ENCODE data around the gene RAB28.

The RAB28 gene

DNA sequence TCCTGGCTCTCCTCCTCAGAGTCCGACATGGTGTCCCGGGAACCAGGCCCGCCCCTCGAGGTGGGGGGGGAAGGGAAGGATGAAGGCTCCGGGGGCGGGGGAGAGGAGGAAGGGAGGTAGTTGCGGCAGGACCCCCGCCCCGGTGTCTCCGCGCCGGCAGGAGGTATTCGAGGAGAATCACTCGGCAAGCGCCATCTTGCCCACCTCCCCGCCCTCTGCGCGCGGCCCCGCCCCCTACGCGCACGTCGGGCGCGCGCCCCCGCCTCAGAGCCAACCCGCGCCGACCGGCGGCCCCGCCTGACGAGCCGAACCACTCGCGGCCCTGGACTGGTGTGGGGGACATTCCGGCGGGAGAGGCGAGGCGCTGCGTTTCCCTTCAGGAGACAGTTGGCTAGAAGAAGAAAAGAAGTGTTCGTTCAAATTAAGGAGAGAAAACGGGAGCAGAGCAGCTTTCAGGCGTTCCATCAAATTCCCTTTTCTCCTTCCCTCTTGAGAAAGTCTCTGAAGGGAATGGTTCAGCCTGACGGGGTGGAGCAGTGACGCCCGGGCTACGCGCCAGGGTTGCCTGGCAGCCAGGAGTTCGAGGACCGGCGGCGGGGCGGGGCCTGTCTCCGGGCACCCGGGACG, at the start of gene RAB28:
Gene RAB28 (minus strand): TSS at position 219 of the 627 bp plus-strand sequence.
- peak; percentile 81 to 89 (median 88) for DNase-seq (ENCODE audit: low read depth in 3 of 3)

DNA sequence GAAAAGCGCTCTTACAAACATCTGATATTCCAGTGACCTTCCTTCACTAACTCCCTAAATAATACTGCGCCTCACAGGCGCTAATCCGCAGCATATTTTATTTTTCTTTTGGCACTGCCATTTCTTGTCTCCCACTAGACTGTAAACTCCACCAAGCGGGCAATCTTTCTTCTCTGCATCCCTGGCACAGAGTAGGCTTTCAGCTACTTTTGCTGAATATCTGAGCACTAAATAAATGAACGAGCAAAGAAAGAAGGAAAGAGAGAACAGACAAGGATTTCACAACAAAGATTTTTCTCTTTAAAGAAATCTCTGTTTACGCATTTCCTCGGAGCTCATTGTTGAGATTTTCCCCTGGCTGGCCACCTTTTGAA, 47.5 kb upstream of the RAB28 start:
- DNase-seq (ENCODE audit: low read depth in 3 of 3), result no peak

DNA sequence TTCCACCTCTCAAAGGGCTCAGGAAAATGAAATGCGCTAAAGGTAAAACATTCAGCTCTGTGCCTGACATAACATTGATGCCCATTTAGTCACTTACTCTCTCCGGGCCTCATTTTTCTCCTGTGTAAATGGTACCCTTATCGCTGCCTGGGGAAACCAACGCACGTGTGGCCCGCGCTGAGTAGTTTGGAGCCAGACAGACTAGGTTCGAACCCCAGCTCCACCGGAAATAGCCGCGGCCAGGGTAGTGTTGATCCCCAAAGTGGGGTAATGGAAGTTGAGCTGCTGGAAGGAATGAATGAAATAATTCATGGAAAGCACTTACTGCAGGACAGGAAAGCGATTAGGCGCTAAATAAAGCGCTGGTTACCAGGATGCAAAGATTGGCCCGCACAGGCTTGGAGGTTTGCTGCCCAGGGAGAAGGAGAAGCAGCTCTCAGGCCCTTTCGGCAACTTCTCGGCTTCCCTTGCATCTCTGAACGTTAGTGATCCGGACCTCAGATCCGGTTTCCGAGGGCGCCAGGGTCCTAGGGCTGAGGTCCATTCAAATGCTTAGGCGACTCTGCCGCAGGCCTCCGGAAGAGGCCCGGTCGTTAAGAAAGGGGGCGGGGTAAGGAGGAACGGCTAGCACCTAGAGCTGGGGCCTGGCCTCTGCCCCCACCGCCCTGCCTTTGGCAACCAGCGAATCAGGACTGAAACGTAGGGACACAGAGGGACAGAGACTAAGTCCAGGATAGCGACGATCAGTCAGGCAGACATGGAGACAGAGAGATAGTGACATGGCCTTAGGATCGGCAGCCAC, 46.9 kb upstream of the RAB28 start:
- DNase-seq (ENCODE audit: low read depth in 3 of 3), result no peak

DNA sequence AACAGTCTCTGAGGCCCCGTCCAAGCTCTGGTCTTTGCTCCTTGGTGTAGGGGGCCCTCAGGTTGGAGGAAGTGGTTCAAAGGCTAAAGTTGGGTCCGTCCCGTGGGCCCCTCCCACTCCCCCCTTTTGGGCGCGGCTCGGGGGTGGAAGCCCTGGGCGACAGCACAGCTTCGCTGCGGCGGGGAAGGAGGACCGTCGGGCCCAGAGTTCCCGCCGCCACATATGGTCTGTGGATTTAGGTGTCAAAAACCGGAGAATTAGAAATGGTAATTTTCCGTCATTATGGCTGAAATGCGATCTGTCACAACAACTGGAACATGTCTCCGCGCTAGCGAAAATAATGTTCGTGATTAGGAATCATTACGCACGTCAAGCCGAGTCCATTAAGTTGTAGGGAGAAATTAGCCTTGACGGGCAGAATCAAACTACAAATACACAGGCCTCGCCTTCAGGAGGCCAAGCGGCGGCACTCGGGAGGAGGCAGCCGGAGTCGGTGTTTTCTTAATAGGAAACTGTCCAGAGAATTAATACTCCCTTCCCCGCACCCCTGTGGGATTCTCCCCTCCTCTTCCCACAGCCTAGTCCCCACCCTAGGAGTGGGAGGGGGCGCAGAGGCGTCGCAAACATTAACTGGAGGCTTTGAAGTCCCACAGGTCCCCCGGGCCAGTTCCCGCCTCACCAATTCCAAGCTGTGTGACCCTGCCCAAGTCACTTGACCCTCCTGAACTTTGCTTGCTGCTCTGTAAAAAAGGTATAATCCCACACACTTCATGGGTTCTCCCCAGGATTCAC, 45.2 kb upstream of the RAB28 start:
- DNase-seq (ENCODE audit: low read depth in 3 of 3), result no peak

DNA sequence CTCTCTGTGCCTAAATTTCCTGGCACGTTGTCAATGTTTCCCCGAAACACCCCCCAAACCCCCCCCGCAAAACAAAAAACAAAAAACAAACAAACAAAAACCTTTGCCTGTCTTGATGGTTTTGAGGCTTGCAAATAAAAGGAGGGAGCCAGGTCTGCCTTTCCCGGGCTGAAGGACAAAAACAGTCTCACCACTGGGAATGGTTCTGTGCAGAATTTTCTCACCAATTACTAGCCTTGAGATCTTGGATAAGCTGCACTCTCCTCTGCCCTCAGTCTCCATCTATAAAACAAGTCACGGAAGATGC, 44.6 kb upstream of the RAB28 start:
- DNase-seq (ENCODE audit: low read depth in 3 of 3), result no peak

DNA sequence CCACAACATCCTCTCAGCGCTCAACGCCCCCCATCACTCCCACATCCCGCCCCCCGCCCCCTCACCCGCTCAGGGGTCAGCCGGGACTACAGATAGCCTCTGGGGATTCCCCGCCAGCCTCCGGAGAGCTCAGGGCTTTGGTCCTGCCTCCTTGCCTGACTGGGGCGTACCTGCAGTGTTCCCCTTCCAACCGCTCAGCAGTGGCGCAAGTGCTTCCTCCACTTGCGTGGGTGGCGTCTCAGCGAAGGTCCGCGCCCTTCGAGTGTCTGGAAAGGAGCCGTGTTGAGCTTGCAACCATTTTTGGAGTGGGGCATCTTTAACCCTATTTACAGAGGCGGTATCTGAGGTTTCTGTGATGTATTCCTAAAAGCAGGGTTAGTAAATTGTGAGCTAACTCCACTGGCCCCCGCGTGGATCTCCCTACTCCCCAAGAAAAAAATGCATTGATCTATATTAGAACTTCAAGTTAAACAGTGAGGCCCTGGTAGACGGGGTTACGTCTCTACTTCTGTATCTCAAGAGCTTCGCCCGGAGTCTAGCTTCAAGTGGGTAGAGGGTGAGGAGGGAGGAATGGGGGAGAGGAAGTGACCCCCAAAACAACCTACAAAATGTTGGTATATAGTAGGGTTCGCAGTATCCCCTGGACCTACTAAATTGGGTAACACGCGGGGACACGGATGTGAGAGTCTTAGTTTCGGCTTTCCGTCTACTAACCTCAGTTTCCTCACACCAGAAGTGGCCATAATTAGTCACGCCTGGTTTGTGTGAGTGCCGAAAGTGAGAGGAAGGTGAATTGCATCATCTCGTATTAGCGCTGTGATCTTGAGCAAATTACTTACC, 44.1 kb upstream of the RAB28 start:
- no peak for DNase-seq (ENCODE audit: low read depth in 3 of 3)

DNA sequence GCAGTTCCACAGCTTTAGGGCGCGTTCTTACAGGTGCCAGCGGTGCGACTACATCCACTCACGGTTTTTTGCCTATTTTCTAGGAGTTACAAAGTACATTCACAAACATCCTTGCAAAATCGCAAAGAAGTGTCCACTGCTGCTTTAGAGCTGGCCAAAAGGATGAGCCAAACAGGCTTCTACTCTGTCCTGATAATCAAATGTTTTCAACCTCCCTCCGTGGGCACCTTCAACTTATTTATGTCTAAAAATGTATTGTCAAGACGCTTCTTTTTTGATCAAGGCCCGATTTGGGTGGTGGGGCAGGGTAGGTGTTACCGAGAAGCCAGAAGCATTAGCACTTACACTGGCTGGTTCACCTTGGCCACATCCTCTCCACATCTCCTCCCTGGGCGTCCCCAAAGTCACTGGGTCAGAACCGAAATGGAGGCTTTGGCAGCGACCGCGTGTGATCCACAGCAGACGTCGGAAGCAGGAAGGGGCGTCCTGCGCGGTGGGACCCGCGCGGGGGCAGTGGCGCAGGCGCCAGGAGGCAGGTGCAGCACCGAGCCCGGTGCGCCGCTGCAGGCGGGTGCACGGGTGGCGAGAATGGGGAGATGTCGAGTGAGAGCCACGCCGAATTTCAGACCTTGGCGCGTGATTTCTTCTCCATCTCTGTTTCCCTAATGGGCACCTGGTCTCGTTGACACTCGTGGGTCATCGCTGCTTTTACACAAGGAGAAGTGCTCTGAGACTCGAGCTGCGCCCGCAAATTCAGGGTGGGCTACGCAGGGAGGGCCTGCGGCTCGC, 43.2 kb upstream of the RAB28 start:
- no peak for DNase-seq (ENCODE audit: low read depth in 3 of 3)

DNA sequence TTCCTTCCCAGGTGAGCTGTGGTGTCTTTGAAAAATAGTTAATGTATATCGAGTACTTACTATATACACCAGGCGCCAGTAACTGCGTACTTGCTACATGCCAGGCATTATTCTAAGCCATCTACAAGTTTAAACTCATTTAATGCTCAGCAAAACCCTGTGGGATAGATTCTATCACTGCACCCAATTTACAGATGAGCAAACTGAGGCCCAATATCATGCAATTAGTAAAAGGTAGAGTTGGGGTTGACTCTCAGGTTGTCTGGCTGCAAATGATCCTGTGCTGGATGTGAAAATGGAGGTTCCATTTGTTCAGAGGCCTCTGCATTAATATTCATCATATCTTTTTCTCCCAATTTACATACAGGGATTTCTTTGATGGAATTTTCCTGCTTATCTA, 42.5 kb upstream of the RAB28 start:
- no peak for DNase-seq (ENCODE audit: low read depth in 3 of 3)

DNA sequence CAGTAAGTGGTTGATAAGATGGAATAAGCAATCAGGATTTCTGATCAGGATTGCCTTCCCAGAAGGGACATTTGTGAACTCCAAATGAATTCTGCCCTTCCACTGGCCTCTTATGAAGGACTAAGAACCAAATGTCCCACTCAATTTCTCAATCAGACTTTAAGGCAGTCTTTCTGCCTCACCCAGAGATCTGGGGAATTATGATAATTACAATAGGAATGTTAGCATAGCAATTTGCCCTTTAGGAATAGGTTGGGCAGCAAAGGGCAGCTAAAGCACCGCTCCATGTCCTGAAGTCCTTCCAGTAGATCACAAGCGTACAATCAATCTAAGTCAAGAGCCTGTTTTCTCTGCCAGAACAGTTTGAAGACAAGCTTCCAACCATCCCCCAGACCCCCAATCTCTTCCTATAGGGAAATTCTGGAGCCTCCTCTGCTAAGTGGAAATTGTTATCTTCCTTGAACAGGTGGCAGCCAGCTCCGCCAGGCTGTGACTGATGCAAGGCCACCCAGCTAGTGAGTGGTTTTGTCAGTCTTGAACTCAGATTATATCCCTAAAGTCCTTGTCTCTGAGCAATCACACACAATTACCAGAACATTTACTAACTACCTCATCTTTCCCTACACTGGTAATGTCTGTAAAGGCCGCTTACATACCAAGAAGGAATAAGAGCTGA, 41.6 kb upstream of the RAB28 start:
- DNase-seq (ENCODE audit: low read depth in 3 of 3), result no peak

DNA sequence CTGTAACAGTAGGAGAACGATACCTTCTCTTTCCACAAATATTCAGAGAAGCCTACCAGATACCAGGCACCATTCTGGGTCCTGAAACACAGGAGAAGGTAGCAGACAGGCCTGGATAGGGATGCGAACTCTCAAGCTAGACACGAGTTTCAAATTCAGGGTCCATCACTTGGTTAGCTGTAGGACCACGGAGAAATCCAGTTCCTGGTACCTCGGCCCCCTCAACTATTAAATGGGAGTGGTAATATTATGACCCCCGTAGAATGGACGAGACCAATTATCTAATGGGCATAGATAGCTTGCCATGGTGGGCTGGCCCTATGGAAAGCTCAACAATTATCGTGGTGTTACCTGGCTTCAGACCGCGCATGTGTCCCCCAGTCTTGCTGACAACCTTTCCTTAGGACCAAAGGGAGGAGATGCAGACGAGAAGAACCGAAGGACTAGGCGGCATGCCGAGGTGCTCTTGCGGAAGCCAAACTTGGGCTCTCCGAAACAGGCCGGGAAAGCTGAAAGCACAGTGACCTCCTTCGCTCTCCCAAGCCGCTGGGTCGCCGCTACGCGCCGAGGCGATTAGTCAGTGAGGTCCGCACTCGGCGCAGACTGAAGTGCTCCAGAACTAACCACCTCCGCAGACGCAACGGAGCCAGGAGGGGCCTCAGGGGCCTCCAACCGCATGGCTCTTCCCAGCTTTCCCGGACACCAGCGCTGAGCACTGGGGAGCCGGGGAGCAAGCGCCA, 40.5 kb upstream of the RAB28 start:
- DNase-seq (ENCODE audit: low read depth in 3 of 3), result no peak

DNA sequence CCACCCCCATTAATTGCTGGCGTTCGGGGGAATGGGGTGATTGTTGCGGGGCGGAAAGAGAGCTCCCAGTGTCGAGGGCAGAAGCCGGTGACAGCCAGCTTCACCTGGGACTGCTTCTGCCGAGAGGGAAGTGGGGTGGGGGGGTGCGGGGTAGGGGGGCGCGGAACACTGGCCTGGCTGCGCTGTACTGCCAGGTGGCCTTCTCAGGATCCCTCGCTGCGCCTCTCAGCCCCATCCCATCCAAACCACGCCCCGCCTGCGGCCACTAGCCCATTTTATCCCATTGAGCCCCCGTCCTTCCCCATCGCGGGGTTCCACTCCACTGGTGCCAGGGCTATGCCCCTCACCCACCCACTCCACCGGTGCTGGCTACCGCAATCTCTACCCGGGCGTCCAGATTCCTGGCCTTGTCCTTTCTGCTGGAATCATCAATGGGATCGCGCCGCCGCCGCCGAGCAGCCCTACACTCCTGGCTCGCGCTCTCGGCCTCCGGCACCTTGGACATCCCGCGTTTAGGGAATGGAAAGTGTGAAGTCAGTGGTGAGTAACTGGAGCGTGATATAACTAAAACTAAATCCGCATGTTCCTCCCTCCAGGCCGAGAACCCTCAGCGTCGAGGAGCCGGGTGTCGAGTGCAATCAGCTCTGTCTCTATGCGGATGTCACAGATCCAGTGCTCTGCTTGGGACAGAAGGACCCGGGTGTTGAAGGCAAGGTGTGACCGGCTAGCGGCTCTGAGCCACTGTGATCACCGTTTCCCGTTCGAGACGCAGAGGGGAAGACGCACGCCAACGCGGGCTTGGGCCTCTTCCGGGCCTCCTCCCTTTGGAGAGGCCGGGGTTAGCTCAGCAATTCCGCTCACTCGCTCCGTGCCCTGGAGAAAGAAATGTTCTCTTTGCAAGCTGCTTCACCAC, 39.7 kb upstream of the RAB28 start:
- no peak for DNase-seq (ENCODE audit: low read depth in 3 of 3)

DNA sequence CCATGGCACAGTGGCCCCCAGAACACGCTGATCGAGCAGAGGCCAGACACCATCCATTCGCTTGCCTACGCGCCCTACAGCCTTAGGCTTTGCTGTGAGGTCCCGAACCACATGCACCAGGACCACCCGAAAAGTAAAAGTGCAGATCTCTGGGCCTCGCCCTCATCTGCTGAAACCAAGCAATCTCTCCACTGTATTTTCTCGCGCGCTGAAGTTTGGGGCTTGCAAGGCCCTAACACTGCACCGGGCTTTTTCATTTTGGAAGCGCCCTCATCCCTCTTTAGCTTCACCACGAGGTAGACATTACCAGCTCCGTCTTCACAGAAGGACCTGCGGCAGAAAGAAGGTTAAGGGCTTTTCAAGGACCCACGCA, 39.0 kb upstream of the RAB28 start:
- no peak for DNase-seq (ENCODE audit: low read depth in 3 of 3)

DNA sequence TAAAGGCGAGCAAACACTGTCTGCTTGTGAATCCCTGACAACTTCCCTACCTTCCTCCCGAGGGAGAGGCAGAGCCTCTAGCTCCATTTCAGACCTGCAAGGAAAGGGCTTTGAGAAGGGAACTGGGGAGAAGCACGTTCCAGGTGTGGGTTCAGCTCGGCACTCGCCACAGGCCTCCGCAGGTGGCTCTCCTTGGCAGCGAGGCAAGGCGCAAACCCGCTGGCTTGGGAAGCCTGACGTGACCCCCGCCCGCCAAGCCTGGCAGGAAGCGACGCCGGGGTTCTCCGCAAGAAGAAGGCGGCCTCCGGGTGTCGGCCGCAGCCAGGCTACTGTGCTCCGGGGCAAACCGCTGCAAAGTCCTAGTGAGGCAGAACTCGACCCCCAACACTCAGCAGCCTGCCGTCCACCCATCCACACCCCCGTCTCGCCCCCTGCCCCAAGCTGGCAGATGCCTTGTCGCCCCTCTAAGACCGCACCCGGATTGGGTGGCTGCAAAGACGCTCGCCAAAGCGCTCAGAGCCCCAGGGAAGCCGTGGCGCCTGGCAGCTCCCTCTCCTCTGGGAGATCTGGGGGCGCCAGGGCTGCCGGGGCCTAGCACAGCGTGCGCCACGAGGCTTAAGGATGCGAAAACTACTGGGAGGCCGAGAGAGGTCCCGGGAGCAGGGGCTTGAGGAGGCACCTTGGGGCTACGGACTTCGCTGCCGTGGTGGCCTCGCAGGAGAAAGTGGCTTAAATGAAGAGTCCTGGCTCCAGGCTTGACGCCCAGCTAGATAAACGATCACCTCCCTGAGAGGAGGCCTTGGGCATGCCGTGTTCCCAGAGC, 38.4 kb upstream of the RAB28 start:
- no peak for DNase-seq (ENCODE audit: low read depth in 3 of 3)

DNA sequence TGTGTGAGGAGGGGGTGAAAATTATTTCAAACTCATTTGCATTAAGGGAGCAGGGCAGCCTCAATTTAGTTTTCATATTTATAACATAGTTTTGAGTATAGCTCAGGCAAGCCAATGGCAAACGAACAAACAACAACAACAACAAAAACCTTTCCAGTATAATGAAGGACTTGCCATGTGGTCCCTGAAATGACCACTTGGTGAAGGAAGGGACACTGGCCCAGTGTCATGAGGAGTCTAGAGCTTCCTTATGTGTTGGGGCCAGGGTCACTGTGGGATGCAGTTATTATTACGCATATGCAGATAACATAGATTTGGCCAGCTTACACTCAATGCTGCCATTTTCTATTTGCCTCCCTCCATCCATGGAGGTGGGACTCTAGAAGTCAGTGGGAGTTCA, 36.9 kb upstream of the RAB28 start:
- DNase-seq (ENCODE audit: low read depth in 3 of 3), result no peak

DNA sequence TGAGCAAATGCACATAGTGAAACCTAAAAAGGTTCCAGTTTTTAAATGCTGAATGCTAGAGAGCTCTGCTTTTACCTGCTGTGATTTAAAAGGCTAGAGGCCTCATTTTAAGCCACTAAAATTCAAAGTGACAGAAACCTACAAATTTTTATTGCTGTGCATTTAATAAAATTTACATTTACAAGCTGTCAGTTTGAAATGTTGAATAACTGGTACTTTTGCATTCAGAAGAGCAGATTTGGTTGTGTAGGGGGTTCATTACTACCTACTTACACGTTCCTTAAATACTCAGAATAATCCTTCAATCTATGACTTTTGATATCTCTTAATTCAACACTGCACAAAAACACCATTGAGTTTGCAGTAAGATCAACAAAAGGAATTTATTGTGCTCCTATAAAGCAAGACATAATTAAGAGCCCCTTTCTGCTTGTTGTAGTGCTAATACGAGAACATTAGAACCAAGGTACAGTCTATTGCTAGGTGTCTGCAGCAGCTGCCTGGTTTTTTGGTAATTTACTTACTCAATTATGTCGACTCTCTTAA, 32.2 kb upstream of the RAB28 start:
- DNase-seq (ENCODE audit: low read depth in 3 of 3), result no peak

DNA sequence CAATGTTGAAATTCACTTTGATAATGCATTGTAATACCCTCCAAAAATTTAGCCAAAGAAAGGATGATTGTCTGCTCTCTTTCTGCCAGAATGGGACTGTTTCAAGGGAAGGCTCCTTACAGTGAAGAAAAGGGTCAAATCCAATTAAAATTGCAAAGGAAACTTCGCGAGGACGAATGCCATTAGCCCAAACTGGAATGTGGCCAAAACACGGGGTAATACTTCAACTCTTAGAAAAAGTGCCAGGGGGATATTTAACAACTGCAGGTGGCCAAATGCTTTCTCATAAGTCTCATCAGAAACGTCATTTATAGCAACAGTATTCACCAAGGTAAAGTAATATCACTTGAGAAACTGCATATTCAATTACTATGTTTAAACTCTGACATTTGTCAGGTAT, 31.1 kb upstream of the RAB28 start:
- DNase-seq (ENCODE audit: low read depth in 3 of 3), result no peak

DNA sequence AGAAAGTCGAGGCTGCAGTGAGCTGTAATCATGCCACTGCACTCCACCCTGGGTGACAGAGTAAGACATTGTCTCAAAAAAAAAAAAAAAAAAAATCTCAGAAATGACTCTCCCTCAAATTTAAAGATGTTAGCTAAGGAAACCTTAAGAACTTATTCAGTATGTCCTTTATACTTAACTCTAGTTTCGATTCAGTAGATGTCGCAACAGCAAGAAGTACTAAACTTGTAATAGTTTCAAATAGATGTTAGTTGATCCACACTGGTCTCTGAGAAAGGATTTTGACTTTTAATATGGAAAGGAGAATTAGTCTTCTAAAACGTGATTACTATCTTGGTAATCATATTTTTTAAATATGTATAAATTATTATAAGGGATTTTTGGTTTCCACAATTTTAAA, 30.6 kb upstream of the RAB28 start:
- no peak for DNase-seq (ENCODE audit: low read depth in 3 of 3)

DNA sequence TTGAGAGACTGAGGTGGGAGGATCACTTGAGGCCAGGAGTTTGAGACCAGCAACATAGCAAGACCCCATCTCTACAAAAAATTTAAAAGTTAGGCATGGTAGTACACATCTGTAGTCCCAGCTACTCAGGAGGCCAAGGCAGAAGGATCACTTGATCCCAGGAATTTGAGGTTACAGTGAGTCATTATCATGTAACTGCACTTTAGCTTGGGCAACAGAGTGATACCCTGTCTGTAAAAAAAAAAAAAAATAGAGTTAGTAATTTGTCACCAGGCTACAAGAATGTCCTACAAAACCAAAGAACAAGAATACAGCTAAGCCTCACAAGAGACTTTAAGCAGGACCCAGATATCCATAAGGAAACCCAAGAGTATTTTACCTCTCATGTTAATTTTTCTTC, 27.0 kb upstream of the RAB28 start:
- DNase-seq (ENCODE audit: low read depth in 3 of 3), result no peak

Data from stimulated activated CD4-positive, alpha-beta T cell treated with anti-CD3 and anti-CD28 coated beads, TNF-alpha, amount 100 ng/mL, for 24 hours (primary cell).